Astrocyte of the cerebellum (primary cell): ENCODE measurements around the gene CCDC158.

Experiments used
- DNase-seq: peaks from one replicate; pipeline ENCODE4 v3.0.0-alpha.2; 2011; ENCODE audit warnings: low read depth
- H3K4me3 ChIP-seq: 2 replicates; pipeline ENCODE4 v1.5.1; 2011; ENCODE audit warnings: mild to moderate bottlenecking, low read depth, low read length, moderate library complexity
- in situ Hi-C: cut with HindIII; loops from 2 replicates; pipeline ENCODE4 v1.10.0; 2017; ENCODE audit warnings: low sequenced_read_pairs
- TF ChIP-seq, protein P1 (sequence below): IDR thresholded peaks from 2 replicates; pipeline ENCODE4 v1.5.1; 2012; ENCODE audit warnings: low read length, low read depth, moderate library complexity, mild to moderate bottlenecking; ENCODE audit errors: missing control alignments

CCDC158 gene

DNA sequence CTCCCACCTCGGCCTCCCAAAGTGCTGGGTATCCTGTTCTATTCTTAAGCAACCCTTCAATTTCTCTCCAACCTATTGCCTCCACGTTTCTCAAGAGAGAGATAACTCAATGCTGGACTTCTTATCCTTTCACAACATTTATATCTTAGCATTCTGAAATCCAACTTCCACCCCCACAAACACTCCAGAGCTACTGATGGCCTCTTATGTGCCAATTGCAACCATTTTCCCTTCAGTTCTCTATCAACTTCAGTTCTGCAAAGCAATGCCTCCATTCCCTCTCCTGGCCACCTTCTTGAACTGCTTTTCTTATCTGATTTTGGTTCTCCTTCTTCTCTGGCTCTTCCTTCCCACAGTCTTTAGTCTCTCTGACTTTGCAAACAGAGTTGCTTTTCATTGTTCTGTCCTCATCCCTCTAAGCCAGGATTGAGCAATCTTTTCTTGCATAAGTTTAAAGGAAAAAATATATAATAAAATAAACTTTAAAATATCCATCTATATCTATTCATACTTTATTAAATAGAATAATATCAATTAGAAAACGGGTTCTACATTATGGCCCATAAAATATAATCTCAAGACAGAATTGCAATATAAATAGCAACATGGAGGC is 118.0 kb downstream of the CCDC158 start:
- in situ Hi-C loops: no loop called here
- no peak overlapping the region for H3K4me3 ChIP-seq
- DNase-seq: no peak
- TF ChIP-seq, protein P1, sequence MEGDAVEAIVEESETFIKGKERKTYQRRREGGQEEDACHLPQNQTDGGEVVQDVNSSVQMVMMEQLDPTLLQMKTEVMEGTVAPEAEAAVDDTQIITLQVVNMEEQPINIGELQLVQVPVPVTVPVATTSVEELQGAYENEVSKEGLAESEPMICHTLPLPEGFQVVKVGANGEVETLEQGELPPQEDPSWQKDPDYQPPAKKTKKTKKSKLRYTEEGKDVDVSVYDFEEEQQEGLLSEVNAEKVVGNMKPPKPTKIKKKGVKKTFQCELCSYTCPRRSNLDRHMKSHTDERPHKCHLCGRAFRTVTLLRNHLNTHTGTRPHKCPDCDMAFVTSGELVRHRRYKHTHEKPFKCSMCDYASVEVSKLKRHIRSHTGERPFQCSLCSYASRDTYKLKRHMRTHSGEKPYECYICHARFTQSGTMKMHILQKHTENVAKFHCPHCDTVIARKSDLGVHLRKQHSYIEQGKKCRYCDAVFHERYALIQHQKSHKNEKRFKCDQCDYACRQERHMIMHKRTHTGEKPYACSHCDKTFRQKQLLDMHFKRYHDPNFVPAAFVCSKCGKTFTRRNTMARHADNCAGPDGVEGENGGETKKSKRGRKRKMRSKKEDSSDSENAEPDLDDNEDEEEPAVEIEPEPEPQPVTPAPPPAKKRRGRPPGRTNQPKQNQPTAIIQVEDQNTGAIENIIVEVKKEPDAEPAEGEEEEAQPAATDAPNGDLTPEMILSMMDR: no peak

DNA sequence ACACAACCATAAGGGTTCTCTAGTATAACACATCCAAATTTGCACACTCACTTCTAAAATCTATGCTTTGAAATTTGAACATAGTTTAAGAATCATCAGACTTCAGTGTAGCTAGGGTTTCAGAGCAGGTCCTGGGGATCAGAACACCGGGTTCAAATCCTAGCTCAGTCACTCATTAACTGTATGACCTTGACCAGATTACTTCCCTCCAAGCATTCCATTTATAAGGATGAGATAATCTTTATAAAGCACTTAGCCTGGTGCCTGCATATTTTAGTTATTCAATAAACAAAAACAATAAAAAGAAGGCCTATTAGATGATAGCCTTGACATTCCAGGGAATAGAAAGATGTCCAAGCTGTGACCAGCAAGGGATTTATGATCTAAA is 119.2 kb downstream of the CCDC158 start:
- in situ Hi-C loops: no loop called here
- no peak for DNase-seq
- no peak overlapping the region for H3K4me3 ChIP-seq
- TF ChIP-seq, protein P1: no peak

DNA sequence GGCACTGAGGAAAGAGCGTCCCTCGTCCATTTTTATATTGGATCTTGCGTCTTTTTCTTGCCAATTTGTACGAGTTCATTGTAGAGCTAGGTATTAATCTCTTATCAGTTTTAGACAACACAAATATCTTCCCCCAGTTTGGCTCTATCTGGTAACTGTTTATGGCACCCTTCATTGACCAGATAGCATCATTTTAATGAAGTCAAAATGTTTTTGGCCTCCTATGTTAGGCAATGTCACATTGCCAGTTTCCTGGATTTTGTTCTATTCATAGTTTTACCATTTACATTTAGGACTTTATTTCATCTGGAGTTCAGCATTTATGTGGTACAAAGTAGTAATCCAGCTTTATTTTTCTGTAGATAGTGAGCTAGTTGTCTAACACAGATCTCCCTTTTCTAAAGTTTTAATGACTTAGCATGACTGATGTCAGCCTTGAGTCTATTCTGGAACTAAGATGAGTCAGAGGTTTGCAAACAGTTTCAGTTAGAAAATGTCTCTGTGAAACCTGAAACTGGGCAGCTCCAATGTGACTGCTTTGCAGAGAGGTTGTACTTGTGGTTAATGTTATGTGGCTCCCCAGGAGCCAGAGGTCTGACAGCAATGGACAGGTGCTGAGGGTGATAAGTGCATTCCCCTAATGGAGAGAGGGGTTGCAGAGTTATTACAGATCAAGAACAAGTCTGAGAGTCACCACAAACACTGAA is 119.7 kb downstream of the CCDC158 start:
- H3K4me3 ChIP-seq: no peak overlapping the region
- in situ Hi-C loops: no loop called here
- peak; percentile 40 for DNase-seq
- TF ChIP-seq, protein P1: no peak

DNA sequence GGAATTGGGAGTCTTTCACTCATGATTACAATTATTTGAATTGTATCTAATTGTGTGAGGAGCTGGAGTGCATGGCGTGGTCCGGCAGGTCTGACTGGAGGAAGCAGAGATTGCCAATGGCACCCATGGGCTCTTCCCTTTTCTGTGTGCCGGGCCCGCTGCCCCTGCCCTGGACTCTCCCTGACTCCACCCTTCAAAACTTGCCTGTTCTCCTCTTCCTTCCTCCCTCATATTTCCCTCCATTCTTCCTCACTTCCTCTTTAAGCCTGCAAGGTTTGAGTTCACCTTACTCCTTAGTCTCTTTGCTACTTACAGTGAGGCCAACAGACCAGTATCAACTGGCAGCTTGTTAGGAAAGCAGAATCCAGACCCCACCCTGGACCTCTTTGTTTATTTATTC is 120.9 kb downstream of the CCDC158 start:
- no peak overlapping the region for H3K4me3 ChIP-seq
- DNase-seq: no peak
- in situ Hi-C loops: no loop called here
- TF ChIP-seq, protein P1: no peak

DNA sequence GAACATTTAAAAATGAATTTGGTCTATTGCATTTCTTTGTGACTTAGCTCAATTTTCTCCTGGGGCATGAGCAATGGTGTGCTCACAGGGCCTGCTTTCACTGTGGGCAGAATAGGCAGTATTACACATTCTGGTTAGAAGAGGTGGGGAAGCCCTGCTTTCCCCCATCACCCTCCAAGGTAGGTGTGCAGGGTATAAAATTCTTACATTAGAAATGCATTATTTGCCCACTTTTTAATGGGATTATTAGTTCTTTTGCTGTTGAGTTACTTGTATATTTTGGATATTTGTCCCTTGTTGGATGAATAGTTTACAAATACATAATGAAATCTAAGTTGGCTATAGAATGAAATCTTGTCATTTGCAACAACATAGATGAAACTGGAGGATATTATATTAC is 122.7 kb downstream of the CCDC158 start:
- TF ChIP-seq, protein P1: no peak
- in situ Hi-C loops: no loop called here
- no peak for DNase-seq
- no peak overlapping the region for H3K4me3 ChIP-seq

DNA sequence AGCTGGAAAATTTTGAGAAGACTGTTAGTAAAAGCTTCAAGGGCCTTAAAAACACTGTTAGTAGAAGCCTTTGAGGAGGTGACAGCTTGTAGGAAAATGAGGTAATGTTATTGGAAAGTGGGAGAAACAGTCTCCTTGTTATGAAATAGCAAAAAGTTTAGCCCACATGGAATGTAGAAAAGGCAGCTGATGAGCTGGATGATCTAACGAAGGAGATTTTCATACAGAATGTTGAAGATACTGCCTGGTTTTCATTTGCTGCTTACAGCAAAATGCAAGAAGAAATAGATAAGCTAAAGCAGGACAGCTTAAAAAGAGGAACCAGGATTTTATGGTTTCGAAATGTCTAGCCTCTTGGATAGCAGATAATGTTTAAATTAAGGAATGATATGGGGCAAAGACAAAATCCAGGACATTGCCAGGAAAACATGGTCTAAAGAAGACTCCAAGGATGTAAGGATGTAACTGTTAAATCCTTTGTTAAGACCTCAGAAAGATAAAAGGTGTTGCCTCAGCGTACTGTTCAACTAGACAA is 124.6 kb downstream of the CCDC158 start:
- DNase-seq: no peak
- TF ChIP-seq, protein P1: no peak
- in situ Hi-C loops: no loop called here
- H3K4me3 ChIP-seq: no peak overlapping the region
